Suprapubic skin (tissue), 4 donors: ENCODE measurements around the gene MTG2. TPM values are rescaled to one million over a fixed set of nuclear protein-coding genes. Genes with fewer than 3 reads are reported as not detected.

ENCODE experiments used
- DNase-seq, 2 donors: peaks; one replicate each; pipeline ENCODE4 v3.0.0-alpha.2; 2019; ENCODE audit warnings: low spot score in 2 of 2
- H3K27ac ChIP-seq: fragments of 200-600 bp; sonication (generic); one replicate; pipeline ENCODE4 v1.5.1; 2019
- H3K27me3 ChIP-seq: fragments of 200-600 bp; sonication (generic); one replicate; pipeline ENCODE4 v1.5.1; 2019
- H3K36me3 ChIP-seq: fragments of 200-600 bp; sonication (generic); one replicate; pipeline ENCODE4 v1.5.1; 2019
- H3K4me1 ChIP-seq: fragments of 200-600 bp; sonication (generic); one replicate; pipeline ENCODE4 v1.5.1; 2019
- H3K4me3 ChIP-seq: fragments of 200-600 bp; sonication (generic); one replicate; pipeline ENCODE4 v1.5.1; 2019; ENCODE audit warnings: mild to moderate bottlenecking
- H3K9me3 ChIP-seq: fragments of 200-600 bp; sonication (generic); one replicate; pipeline ENCODE4 v1.5.1; 2019
- EP300 ChIP-seq: sonication (generic); formaldehyde crosslinking; IDR thresholded peaks from one replicate; pipeline ENCODE4 v1.6.1; 2017; ENCODE audit warnings: antibody characterized with exemption
- POLR2A ChIP-seq, 2 donors: fragments of 450-650 bp; IDR thresholded peaks; one replicate each; pipeline ENCODE4 v1.6.1; 2017; ENCODE audit warnings: antibody characterized with exemption in 2 of 2, mild to moderate bottlenecking in 2 of 2, moderate library complexity in 2 of 2
- POLR2AphosphoS5 ChIP-seq, 3 donors: sonication (generic); formaldehyde crosslinking; IDR thresholded peaks; one replicate each; pipeline ENCODE4 v1.6.1; 2017; ENCODE audit warnings: antibody characterized with exemption in 3 of 3
- WGBS: methylation state at CpG from one replicate; pipeline ENCODE4 v1.1.5; 2018; 5-methylcytosine and 5-hydroxymethylcytosine counted together
- total RNA-seq, 4 donors: library from RNA; depleted of rRNA; stranded (reverse); fragments of >200 nt; gene quantifications; one replicate each; pipeline ENCODE4 v1.1.0, GENCODE V29; 2016
- TF ChIP-seq, protein P1 (sequence below), 2 donors: fragments of 200-600 bp in 1 of 2; fragments of 450-650 bp in 1 of 2; sonication (generic) in 1 of 2; IDR thresholded peaks; one replicate each; pipeline ENCODE4 v1.5.1; 2016 to 2019; ENCODE audit warnings: antibody characterized with exemption in 2 of 2, mild to moderate bottlenecking in 1 of 2, moderate library complexity in 1 of 2

MTG2 gene
- total RNA-seq, 4 donors from 2014 or later = 19.1 to 43.0 (median 30.3) TPM

GRCh38 chr20:62136283-62137091, 46.3 kb upstream of the MTG2 start:
- H3K27ac ChIP-seq = no peak overlapping the region
- peaks cover 82% of the 10 kb centered on the region for H3K36me3 ChIP-seq
- H3K4me3 ChIP-seq = no peak overlapping the region
- WGBS = 52% methylated on average over 8 of the region's 8 CpGs
- H3K27me3 ChIP-seq = no peaks in the 10 kb centered on the region
- peaks cover 40% of the 10 kb centered on the region for H3K4me1 ChIP-seq
- TF ChIP-seq EP300 = no peak
- no peak for TF ChIP-seq POLR2A (IDR thresholded peaks at IDR 0.05)
- TF ChIP-seq, protein P1, sequence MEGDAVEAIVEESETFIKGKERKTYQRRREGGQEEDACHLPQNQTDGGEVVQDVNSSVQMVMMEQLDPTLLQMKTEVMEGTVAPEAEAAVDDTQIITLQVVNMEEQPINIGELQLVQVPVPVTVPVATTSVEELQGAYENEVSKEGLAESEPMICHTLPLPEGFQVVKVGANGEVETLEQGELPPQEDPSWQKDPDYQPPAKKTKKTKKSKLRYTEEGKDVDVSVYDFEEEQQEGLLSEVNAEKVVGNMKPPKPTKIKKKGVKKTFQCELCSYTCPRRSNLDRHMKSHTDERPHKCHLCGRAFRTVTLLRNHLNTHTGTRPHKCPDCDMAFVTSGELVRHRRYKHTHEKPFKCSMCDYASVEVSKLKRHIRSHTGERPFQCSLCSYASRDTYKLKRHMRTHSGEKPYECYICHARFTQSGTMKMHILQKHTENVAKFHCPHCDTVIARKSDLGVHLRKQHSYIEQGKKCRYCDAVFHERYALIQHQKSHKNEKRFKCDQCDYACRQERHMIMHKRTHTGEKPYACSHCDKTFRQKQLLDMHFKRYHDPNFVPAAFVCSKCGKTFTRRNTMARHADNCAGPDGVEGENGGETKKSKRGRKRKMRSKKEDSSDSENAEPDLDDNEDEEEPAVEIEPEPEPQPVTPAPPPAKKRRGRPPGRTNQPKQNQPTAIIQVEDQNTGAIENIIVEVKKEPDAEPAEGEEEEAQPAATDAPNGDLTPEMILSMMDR (IDR thresholded peaks at IDR 0.05) = peak; percentile 58 to 85
- TF ChIP-seq POLR2AphosphoS5 (IDR thresholded peaks at IDR 0.05) = no peak
- DNase-seq = no peak
- H3K9me3 ChIP-seq = no peaks in the 10 kb centered on the region

- Histone ChIP-seq H3K9me3 (no peaks in the 10 kb centered on the region), H3K27ac (no peak overlapping the region), H3K4me3 (no peak overlapping the region), H3K4me1 (peaks cover 40% of the 10 kb centered on the region), H3K27me3 (no peaks in the 10 kb centered on the region), H3K36me3 (peaks cover 76% of the 10 kb centered on the region)
- no peak for DNase-seq
- WGBS = 83% methylated on average over 6 of the region's 6 CpGs
- TF ChIP-seq EP300 (no peak), POLR2A (IDR thresholded peaks at IDR 0.05) (no peak), POLR2AphosphoS5 (IDR thresholded peaks at IDR 0.05) (no peak)
Measured at GRCh38 chr20:62137092-62137384, 45.8 kb upstream of the MTG2 start.

DNA sequence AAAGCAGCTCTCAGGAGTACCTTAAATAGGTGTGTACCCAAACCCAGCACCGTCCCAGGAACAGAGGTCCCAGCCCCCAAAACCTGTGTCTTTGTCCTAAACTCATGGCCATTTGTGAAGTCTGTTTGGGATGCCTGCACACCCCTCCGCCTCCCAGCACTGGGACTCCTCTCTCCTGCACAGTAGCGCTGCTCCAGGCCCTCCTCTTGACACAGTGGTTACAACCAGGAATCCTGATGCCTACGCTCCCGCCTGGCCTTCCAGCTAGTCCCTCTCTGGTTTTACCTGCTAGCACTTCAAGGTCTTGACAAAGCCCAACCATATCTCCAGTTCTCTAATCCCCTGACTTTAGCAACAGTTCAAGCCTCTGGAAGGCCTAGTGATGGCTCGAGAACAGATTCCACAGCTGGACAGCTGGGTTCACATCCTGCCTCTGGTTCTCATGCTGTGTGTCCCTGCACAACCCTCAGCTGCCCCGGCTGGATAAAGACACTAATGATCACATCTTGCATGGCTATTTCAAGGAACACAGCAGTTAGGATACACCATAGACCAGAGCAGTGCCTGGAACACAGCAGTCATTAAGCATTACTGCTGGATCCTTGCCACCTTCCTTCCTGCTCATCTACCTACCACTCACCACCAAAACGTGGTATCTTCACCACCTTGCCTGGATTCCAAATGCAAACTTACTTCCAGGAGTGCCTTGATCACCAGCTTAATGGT, 45.2 kb upstream of the MTG2 start:
- 82% methylated on average over 8 of the region's 8 CpGs for WGBS

GRCh38 chr20:62138204-62138543, 44.7 kb upstream of the MTG2 start:
- Histone ChIP-seq H3K4me3 (no peak overlapping the region), H3K27me3 (no peaks in the 10 kb centered on the region), H3K4me1 (peaks cover 32% of the 10 kb centered on the region), H3K9me3 (no peaks in the 10 kb centered on the region), H3K36me3 (peaks cover 65% of the 10 kb centered on the region), H3K27ac (no peak overlapping the region)
- TF ChIP-seq POLR2AphosphoS5 (IDR thresholded peaks at IDR 0.05) (no peak), POLR2A (IDR thresholded peaks at IDR 0.05) (no peak), EP300 (no peak)
- TF ChIP-seq, protein P1 (IDR thresholded peaks at IDR 0.05) = no peak
- no peak for DNase-seq
- WGBS = 77% methylated on average over 11 of the region's 11 CpGs

More for the DNA sequence above, 45.2 kb upstream of the MTG2 start:
- H3K27ac ChIP-seq = no peak overlapping the region
- H3K4me1 ChIP-seq = peaks cover 37% of the 10 kb centered on the region
- H3K36me3 ChIP-seq = peaks cover 70% of the 10 kb centered on the region
- H3K27me3 ChIP-seq = no peaks in the 10 kb centered on the region
- no peak for DNase-seq
- TF ChIP-seq POLR2AphosphoS5 (IDR thresholded peaks at IDR 0.05) (no peak), EP300 (no peak), POLR2A (IDR thresholded peaks at IDR 0.05) (no peak)
- TF ChIP-seq, protein P1 (IDR thresholded peaks at IDR 0.05) = no peak
- H3K9me3 ChIP-seq = no peaks in the 10 kb centered on the region
- no peak overlapping the region for H3K4me3 ChIP-seq

GRCh38 chr20:62138912-62139311, 43.9 kb upstream of the MTG2 start:
- Histone ChIP-seq H3K36me3 (peaks cover 59% of the 10 kb centered on the region), H3K27ac (no peak overlapping the region), H3K4me1 (peaks cover 29% of the 10 kb centered on the region), H3K27me3 (no peaks in the 10 kb centered on the region), H3K9me3 (no peaks in the 10 kb centered on the region), H3K4me3 (no peak overlapping the region)
- TF ChIP-seq POLR2A (IDR thresholded peaks at IDR 0.05) = no peak
- TF ChIP-seq, protein P1 (IDR thresholded peaks at IDR 0.05) = no peak
- TF ChIP-seq EP300 = no peak
- no peak for TF ChIP-seq POLR2AphosphoS5 (IDR thresholded peaks at IDR 0.05)
- no peak for DNase-seq
- WGBS = 90% methylated on average over 10 of the region's 10 CpGs
